MM.1S (cell line): ENCODE results near the gene KLHL35.

Source experiments
- EZH2 ChIP-seq: fragments of 300-600 bp; sonication (generic); optimal IDR thresholded peaks from 2 replicates; pipeline ENCODE3; 2017; ENCODE audit warnings: low read depth, mild to moderate bottlenecking, antibody characterized with exemption, low read length, mixed read lengths
- TF ChIP-seq, protein P1 (sequence below): fragments of 300-600 bp; sonication (generic); IDR thresholded peaks from 2 replicates; pipeline ENCODE4 v1.5.1; 2016; ENCODE audit warnings: antibody characterized with exemption, low read length, mixed read lengths

DNA sequence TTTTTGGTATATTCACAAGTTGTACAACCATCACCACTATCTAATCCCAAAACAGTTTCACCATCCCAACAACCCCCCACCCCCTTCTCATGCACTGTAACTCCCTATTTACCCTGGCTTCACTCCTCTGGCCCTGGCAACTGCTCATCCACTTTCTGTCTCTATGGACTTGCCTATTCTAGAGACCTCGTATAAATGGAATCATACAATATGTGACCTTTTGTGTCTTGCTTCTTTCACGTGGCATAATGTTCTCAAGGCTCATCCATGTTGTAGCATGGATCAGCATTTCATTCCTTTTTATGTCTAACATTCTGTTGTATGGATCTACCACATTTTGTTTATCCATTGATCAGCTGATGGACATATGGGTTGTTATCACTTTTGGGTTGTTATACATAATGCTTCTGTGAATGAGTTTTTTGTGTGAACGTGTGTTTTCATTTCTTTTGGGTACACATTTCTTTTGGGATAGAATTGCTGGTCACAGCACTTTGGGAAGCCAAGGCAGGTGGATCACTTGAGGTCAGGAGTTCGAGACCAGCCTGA, 46.7 kb upstream of the KLHL35 start:
- TF ChIP-seq, protein P1, sequence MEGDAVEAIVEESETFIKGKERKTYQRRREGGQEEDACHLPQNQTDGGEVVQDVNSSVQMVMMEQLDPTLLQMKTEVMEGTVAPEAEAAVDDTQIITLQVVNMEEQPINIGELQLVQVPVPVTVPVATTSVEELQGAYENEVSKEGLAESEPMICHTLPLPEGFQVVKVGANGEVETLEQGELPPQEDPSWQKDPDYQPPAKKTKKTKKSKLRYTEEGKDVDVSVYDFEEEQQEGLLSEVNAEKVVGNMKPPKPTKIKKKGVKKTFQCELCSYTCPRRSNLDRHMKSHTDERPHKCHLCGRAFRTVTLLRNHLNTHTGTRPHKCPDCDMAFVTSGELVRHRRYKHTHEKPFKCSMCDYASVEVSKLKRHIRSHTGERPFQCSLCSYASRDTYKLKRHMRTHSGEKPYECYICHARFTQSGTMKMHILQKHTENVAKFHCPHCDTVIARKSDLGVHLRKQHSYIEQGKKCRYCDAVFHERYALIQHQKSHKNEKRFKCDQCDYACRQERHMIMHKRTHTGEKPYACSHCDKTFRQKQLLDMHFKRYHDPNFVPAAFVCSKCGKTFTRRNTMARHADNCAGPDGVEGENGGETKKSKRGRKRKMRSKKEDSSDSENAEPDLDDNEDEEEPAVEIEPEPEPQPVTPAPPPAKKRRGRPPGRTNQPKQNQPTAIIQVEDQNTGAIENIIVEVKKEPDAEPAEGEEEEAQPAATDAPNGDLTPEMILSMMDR, result no peak
- TF ChIP-seq EZH2, result no peak
